Measurements from ENCODE around the gene LRIG1. TPM values are rescaled to one million over a fixed set of nuclear protein-coding genes. Genes with fewer than 3 reads are reported as not detected.

Gene LRIG1
- total and polyA plus RNA-seq, 5 donors from 2014 or later = 46.7 to 81.3 (median 67.3) TPM

- Mint-ChIP-seq H3K4me1 (peaks cover 39 to 85% (median 69%) of the 10 kb centered on the region in 4 donors), H3K4me3 (peak overlapping the region; percentile 96 to 99 (median 98)), H3K27ac (peak overlapping the region; percentile 94 to 97 (median 95)), H3K36me3 (no peaks in the 10 kb centered on the region), H3K9me3 (peaks cover 0 to 2% (median 0%) of the 10 kb centered on the region in 7 donors), H3K27me3 (no peaks in the 10 kb centered on the region)
- Histone ChIP-seq H3K36me3 (ENCODE audit: control insufficient read depth, insufficient read depth, low read length) (no peaks in the 10 kb centered on the region), H3K9me3 (ENCODE audit: control insufficient read depth in 2 of 2, low read length in 2 of 2) (no peaks in the 10 kb centered on the region), H3K27me3 (ENCODE audit: control insufficient read depth, insufficient read depth, low read length) (no peaks in the 10 kb centered on the region), H3K4me1 (ENCODE audit: control insufficient read depth, insufficient read depth, low read length, poor library complexity, severe bottlenecking) (peaks cover 82% of the 10 kb centered on the region), H3K27ac (ENCODE audit: insufficient read depth, low read length, poor library complexity, severe bottlenecking) (peak overlapping the region; percentile 63), H3K4me3 (ENCODE audit: low read depth, low read length) (peak overlapping the region; percentile 92)
- peak in 2 of 3 donors; percentile 55 to 64 for DNase-seq
- ATAC-seq (ENCODE audit: low read depth in 2 of 2) = no peak
Observed at GRCh38 chr3:66497288-66497984, 3.4 kb downstream of the LRIG1 start.

GRCh38 chr3:66496746-66497145 lies 4.1 kb downstream of the LRIG1 start:
- Mint-ChIP-seq H3K27ac (peak overlapping the region; percentile 77 to 97 (median 95)), H3K36me3 (no peaks in the 10 kb centered on the region), H3K4me1 (peaks cover 42 to 87% (median 71%) of the 10 kb centered on the region in 4 donors), H3K4me3 (peak overlapping the region; percentile 96 to 99 (median 98)), H3K27me3 (no peaks in the 10 kb centered on the region), H3K9me3 (peaks cover 0 to 2% (median 0%) of the 10 kb centered on the region in 7 donors)
- no peaks in the 10 kb centered on the region for H3K9me3 ChIP-seq (ENCODE audit: control insufficient read depth in 2 of 2, low read length in 2 of 2)
- H3K36me3 ChIP-seq (ENCODE audit: control insufficient read depth, insufficient read depth, low read length) = no peaks in the 10 kb centered on the region
- peak overlapping the region; percentile 92 for H3K4me3 ChIP-seq (ENCODE audit: low read depth, low read length)
- H3K27ac ChIP-seq (ENCODE audit: insufficient read depth, low read length, poor library complexity, severe bottlenecking) = peak overlapping the region; percentile 63
- DNase-seq = peak in 1 of 3 donors; percentile 35
- ATAC-seq (ENCODE audit: low read depth in 2 of 2) = no peak
- peaks cover 83% of the 10 kb centered on the region for H3K4me1 ChIP-seq (ENCODE audit: control insufficient read depth, insufficient read depth, low read length, poor library complexity, severe bottlenecking)
- H3K27me3 ChIP-seq (ENCODE audit: control insufficient read depth, insufficient read depth, low read length) = no peaks in the 10 kb centered on the region

- Histone ChIP-seq H3K4me3 (ENCODE audit: low read depth, low read length) (peak overlapping the region; percentile 92), H3K36me3 (ENCODE audit: control insufficient read depth, insufficient read depth, low read length) (no peaks in the 10 kb centered on the region), H3K4me1 (ENCODE audit: control insufficient read depth, insufficient read depth, low read length, poor library complexity, severe bottlenecking) (peaks cover 83% of the 10 kb centered on the region), H3K9me3 (ENCODE audit: control insufficient read depth in 2 of 2, low read length in 2 of 2) (no peaks in the 10 kb centered on the region), H3K27ac (ENCODE audit: insufficient read depth, low read length, poor library complexity, severe bottlenecking) (peak overlapping the region; percentile 63), H3K27me3 (ENCODE audit: control insufficient read depth, insufficient read depth, low read length) (no peaks in the 10 kb centered on the region)
- ATAC-seq (ENCODE audit: low read depth in 2 of 2) (no peak), DNase-seq (no peak)
- peak overlapping the region; percentile 96 to 99 (median 98) for H3K4me3 Mint-ChIP-seq
- H3K36me3 Mint-ChIP-seq = no peaks in the 10 kb centered on the region
- no peaks in the 10 kb centered on the region for H3K9me3 Mint-ChIP-seq
- peak overlapping the region; percentile 29 to 97 (median 95) for H3K27ac Mint-ChIP-seq
- peaks cover 45 to 87% (median 70%) of the 10 kb centered on the region in 4 donors for H3K4me1 Mint-ChIP-seq
- no peaks in the 10 kb centered on the region for H3K27me3 Mint-ChIP-seq
Observed at GRCh38 chr3:66496301-66496700, 4.5 kb downstream of the LRIG1 start.

- H3K27ac Mint-ChIP-seq = peak overlapping the region; percentile 29 to 97 (median 95)
- peaks cover 49 to 88% (median 71%) of the 10 kb centered on the region in 4 donors for H3K4me1 Mint-ChIP-seq
Observed at GRCh38 chr3:66495668-66496045, 5.2 kb downstream of the LRIG1 start.

DNA sequence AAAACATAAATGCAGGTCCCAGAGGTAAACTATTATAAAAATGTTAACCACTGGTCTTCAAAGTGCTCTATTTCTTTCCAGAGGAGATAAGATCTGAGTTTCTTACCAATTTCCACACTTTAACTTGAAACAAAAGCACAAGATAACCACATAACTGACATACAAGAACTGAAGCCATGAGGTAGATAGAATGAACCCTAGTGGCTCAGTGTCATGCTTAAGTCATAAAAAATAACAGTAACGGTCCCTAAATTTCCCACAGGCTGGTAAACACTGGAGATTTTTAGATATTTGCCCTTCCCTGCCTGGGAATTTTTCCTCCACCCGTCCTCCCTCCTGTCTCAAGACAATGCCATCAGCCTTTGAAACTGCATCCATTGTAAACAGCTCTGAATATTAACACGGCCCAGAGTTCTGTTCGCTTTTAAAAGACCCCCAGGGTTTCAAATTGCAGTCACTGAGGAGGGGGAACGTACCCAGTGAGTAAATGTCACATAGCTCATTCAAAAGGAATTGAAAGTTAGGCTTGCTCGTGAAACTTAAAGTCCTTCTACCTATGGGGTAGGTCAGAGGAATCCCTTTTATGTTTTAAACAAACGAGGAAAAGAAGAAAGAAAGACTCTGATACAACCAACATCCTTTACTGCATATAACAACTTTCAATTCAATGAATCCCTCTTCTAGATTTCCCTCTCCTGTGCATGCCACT lies 5.7 kb downstream of the LRIG1 start:
- peaks cover 52 to 94% (median 75%) of the 10 kb centered on the region in 4 donors for H3K4me1 Mint-ChIP-seq
- DNase-seq = peak in 1 of 3 donors; percentile 39
- Histone ChIP-seq H3K4me1 (ENCODE audit: control insufficient read depth, insufficient read depth, low read length, poor library complexity, severe bottlenecking) (peaks cover 92% of the 10 kb centered on the region), H3K27ac (ENCODE audit: insufficient read depth, low read length, poor library complexity, severe bottlenecking) (peak overlapping the region; percentile 63), H3K36me3 (ENCODE audit: control insufficient read depth, insufficient read depth, low read length) (no peaks in the 10 kb centered on the region), H3K9me3 (ENCODE audit: control insufficient read depth in 2 of 2, low read length in 2 of 2) (no peaks in the 10 kb centered on the region), H3K4me3 (ENCODE audit: low read depth, low read length) (peak overlapping the region; percentile 92), H3K27me3 (ENCODE audit: control insufficient read depth, insufficient read depth, low read length) (no peaks in the 10 kb centered on the region)
- H3K27me3 Mint-ChIP-seq = no peaks in the 10 kb centered on the region
- peak overlapping the region; percentile 90 to 99 (median 98) for H3K4me3 Mint-ChIP-seq
- H3K9me3 Mint-ChIP-seq = no peaks in the 10 kb centered on the region
- no peak for ATAC-seq (ENCODE audit: low read depth in 2 of 2)
- no peaks in the 10 kb centered on the region for H3K36me3 Mint-ChIP-seq
- H3K27ac Mint-ChIP-seq = peak overlapping the region; percentile 29 to 97 (median 95)

More at GRCh38 chr3:66495668-66496045, 5.2 kb downstream of the LRIG1 start:
- Histone ChIP-seq H3K27ac (ENCODE audit: insufficient read depth, low read length, poor library complexity, severe bottlenecking) (peak overlapping the region; percentile 63), H3K9me3 (ENCODE audit: control insufficient read depth in 2 of 2, low read length in 2 of 2) (no peaks in the 10 kb centered on the region), H3K27me3 (ENCODE audit: control insufficient read depth, insufficient read depth, low read length) (no peaks in the 10 kb centered on the region), H3K4me3 (ENCODE audit: low read depth, low read length) (peak overlapping the region; percentile 92), H3K36me3 (ENCODE audit: control insufficient read depth, insufficient read depth, low read length) (no peaks in the 10 kb centered on the region), H3K4me1 (ENCODE audit: control insufficient read depth, insufficient read depth, low read length, poor library complexity, severe bottlenecking) (peaks cover 87% of the 10 kb centered on the region)
- H3K36me3 Mint-ChIP-seq = no peaks in the 10 kb centered on the region
- ATAC-seq (ENCODE audit: low read depth in 2 of 2) = no peak
- H3K27me3 Mint-ChIP-seq = no peaks in the 10 kb centered on the region
- no peak for DNase-seq
- H3K9me3 Mint-ChIP-seq = no peaks in the 10 kb centered on the region
- peak overlapping the region; percentile 90 to 99 (median 98) for H3K4me3 Mint-ChIP-seq

- peaks cover 58 to 98% (median 83%) of the 10 kb centered on the region in 4 donors for H3K4me1 Mint-ChIP-seq
- peak overlapping the region; percentile 92 for H3K4me3 ChIP-seq (ENCODE audit: low read depth, low read length)
- no peaks in the 10 kb centered on the region for H3K36me3 ChIP-seq (ENCODE audit: control insufficient read depth, insufficient read depth, low read length)
- no peaks in the 10 kb centered on the region for H3K36me3 Mint-ChIP-seq
- no peak for DNase-seq
- no peaks in the 10 kb centered on the region for H3K9me3 Mint-ChIP-seq
- H3K27me3 ChIP-seq (ENCODE audit: control insufficient read depth, insufficient read depth, low read length) = no peaks in the 10 kb centered on the region
- H3K4me1 ChIP-seq (ENCODE audit: control insufficient read depth, insufficient read depth, low read length, poor library complexity, severe bottlenecking) = peaks cover 99% of the 10 kb centered on the region
- H3K4me3 Mint-ChIP-seq = peak overlapping the region; percentile 63 to 99 (median 82)
- H3K27ac Mint-ChIP-seq = peak overlapping the region; percentile 81 to 96 (median 95)
- no peak for ATAC-seq (ENCODE audit: low read depth in 2 of 2)
- no peaks in the 10 kb centered on the region for H3K27me3 Mint-ChIP-seq
- H3K9me3 ChIP-seq (ENCODE audit: control insufficient read depth in 2 of 2, low read length in 2 of 2) = no peaks in the 10 kb centered on the region
- peak overlapping the region; percentile 70 for H3K27ac ChIP-seq (ENCODE audit: insufficient read depth, low read length, poor library complexity, severe bottlenecking)
Observed at GRCh38 chr3:66493458-66494099, 7.2 kb downstream of the LRIG1 start.

GRCh38 chr3:66492672-66493071 lies 8.2 kb downstream of the LRIG1 start:
- Histone ChIP-seq H3K36me3 (ENCODE audit: control insufficient read depth, insufficient read depth, low read length) (no peaks in the 10 kb centered on the region), H3K4me1 (ENCODE audit: control insufficient read depth, insufficient read depth, low read length, poor library complexity, severe bottlenecking) (peaks cover 97% of the 10 kb centered on the region), H3K4me3 (ENCODE audit: low read depth, low read length) (peak overlapping the region; percentile 73), H3K27me3 (ENCODE audit: control insufficient read depth, insufficient read depth, low read length) (no peaks in the 10 kb centered on the region), H3K9me3 (ENCODE audit: control insufficient read depth in 2 of 2, low read length in 2 of 2) (no peaks in the 10 kb centered on the region), H3K27ac (ENCODE audit: insufficient read depth, low read length, poor library complexity, severe bottlenecking) (peak overlapping the region; percentile 70)
- DNase-seq (no peak), ATAC-seq (ENCODE audit: low read depth in 2 of 2) (peak in 1 of 2 donors; percentile 6)
- peak overlapping the region; percentile 63 to 95 (median 76) for H3K27ac Mint-ChIP-seq
- H3K9me3 Mint-ChIP-seq = no peaks in the 10 kb centered on the region
- peaks cover 55 to 95% (median 79%) of the 10 kb centered on the region in 4 donors for H3K4me1 Mint-ChIP-seq
- H3K36me3 Mint-ChIP-seq = no peaks in the 10 kb centered on the region
- peak overlapping the region; percentile 59 to 85 (median 70) for H3K4me3 Mint-ChIP-seq
- no peaks in the 10 kb centered on the region for H3K27me3 Mint-ChIP-seq

All from CD4-positive, CD25-positive, alpha-beta regulatory T cell (primary cell).